ENCODE data around the gene PHEX. TPM values are rescaled to one million over a fixed set of nuclear protein-coding genes. Genes with fewer than 3 reads are reported as not detected.

PHEX gene
- polyA plus RNA-seq, 10 donors = 0.56 to 3.9 (median 0.97) TPM

DNA sequence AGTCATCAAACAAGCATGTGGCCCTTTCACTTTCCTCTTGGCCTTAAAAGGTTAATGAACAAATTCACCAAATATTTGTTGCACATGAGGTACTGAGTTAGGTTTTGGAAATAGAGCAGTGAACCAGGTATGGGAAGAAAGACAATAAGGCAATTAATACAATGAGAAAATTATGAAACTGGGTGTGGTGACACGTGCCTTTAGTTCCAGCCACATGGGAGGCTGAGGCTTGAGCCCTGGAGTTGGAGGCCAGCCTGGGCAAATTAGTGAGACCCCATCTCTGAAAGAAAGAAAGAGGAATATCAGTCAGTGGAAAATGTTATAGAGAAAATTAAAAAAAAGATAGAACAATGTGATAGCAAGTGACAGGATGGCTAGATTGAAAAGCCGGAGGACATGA is 8.1 kb downstream of the PHEX start:
- no peak for DNase-seq

DNA sequence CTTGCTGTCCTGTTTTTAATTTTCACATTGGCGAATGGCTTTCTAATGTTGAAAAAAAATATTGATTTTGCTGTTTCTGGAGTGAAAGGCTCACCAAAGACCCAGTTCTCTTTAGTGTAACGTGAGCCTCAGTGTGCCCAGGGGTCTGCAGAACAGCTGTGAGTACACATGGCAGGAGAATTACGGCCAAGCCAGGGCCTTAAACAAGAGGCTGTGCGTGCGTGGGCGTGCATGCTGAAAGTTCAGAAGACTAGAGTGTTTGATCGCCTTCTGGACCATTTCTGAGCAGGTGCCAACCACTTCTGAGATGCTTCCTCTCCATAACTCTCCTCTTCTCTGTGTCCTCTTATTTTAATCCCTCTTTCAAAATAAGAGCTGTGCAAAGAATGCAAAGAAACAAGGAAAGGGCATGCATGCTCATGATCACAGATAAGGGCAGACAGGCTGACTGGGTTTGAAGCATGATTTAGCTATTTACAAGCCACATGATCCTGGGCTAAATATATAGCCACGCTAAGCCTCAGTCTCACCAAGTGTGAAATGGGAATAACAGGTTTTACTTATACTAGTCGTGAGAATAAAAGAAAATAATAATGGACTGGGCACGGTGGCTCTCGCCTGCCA is 9.9 kb downstream of the PHEX start:
- DNase-seq = peak in 1 of 3 donors; percentile 29

GRCh38 chrX:22043872-22044271 is 11.7 kb downstream of the PHEX start:
- no peak for DNase-seq

GRCh38 chrX:22047468-22047867 is 15.3 kb downstream of the PHEX start:
- peak; percentile 31 to 73 (median 46) for DNase-seq

DNA sequence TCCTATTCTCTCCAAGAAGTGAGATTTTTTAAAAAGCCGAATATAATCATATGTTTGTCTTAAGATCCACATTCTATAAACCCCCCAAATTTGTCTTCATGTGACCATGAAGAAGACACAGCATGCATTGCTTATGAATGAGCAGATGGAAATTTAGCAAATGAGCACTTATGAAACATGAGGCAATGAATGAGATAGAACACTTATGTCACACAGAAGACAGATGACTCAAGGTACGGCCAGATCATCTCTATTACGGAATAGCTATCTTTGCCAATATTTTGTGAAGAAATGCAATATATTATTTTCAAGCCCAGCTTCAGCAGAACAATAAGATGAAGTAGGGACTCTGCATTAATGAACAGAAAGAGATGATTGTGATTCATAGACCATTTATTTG is 21.4 kb downstream of the PHEX start:
- DNase-seq = no peak

- no peak for DNase-seq
These were observed 24.1 kb downstream of the PHEX start for GRCh38 chrX:22056235-22056634.

- no peak for DNase-seq
These were observed 25.5 kb downstream of the PHEX start for GRCh38 chrX:22057667-22058066.

GRCh38 chrX:22059775-22060174 is 27.6 kb downstream of the PHEX start:
- DNase-seq = no peak

GRCh38 chrX:22060415-22061280 is 28.5 kb downstream of the PHEX start:
- no peak for DNase-seq

- no peak for DNase-seq
These were observed 31.2 kb downstream of the PHEX start for GRCh38 chrX:22063284-22063683.

DNA sequence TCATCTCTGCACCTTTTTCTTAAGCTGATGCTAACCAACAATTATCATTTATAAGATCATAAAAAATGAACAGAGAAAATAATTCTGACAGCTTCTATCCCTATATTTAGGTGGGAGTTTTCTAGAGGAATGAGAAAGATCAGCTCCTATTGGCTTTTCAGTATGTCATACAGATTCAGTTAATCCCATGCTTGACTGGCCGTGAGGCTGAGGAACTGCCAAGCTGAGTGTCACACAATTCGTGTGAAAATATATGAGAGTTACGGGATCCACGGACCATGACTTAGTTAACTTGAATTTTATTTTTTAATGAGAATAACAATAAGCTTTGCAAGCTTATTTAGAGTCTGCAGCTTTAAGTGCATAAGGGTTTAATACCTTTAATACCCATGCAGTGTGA is 37.5 kb downstream of the PHEX start:
- DNase-seq = no peak

DNA sequence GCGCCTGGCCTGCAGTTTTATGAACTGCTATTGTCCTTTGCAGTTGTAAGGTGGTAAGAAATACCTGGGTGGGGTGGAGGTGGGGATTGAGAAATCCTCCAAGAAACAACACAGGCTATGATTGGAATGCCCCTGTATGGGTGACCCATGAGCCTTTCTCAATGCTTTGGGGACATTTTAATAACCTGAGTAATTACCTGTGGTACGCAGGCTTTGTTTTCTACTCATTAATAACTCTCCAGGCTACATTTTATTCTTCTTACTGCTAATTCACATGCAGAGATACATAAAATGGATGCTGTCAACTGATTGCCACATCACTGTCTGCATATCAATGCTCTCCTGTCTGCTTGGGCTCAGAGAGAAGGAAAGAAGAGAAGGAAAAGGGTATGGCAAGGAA is 41.8 kb downstream of the PHEX start:
- DNase-seq = no peak

DNA sequence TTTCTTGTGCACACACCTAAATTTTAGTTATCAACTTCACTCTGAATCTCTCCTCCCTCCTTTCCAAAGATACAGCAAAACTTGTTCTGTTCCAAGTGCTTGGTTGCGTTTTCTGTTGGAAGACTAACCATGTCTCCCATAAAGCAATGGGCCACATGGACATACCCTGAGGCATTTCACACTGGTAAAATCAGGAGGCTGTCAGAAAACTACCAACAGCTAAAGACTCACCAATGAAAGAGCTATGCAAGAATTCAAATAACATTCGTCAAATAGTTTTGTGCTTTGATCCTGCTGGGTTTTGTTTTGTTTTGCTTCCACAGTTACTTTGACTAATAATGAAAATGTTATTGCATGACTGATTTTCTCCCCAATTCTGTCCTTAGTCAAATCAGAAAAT is 46.0 kb downstream of the PHEX start:
- no peak for DNase-seq

GRCh38 chrX:22081475-22082092 is 49.5 kb downstream of the PHEX start:
- DNase-seq = no peak

- no peak for DNase-seq
These were observed 53.9 kb downstream of the PHEX start for GRCh38 chrX:22086003-22086402.

GRCh38 chrX:22087011-22087557 is 55.0 kb downstream of the PHEX start:
- DNase-seq = no peak

DNA sequence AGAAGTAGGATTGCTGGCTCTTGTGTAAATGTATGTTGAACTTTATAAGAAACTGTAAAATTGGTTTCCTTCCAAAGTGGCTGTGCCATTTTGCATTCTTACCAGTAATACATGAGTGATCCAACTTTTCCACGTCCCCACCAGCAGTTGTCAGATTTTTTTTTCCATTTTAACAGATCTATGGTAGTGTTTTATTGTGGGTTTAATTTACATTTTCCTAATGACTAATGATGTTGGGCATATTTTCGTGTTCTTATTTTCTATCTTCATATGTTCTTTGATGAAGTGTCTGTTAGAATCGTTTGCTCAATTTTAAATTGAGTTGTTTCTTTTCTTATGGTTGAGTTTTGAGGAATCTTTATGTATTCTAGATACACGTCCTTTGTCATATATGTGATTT is 56.2 kb downstream of the PHEX start:
- DNase-seq = no peak

DNA sequence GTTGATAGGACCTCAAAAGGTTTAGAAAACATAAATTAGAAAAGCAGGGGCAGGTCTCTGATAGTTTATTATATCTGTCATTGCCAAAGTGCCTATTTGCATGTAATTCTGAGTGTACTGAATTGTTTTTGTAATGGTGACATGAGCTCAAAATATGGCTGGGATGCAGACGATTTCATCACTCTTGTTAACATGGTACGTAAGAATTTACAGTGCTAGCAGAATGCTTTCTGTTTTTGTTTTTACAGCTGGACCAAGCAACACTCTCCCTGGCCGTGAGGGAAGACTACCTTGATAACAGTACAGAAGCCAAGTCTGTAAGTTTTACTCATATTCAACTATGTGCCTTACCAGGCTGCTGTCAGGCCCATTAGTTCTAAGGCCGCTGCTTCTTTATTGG is 58.1 kb downstream of the PHEX start:
- DNase-seq = no peak

DNA sequence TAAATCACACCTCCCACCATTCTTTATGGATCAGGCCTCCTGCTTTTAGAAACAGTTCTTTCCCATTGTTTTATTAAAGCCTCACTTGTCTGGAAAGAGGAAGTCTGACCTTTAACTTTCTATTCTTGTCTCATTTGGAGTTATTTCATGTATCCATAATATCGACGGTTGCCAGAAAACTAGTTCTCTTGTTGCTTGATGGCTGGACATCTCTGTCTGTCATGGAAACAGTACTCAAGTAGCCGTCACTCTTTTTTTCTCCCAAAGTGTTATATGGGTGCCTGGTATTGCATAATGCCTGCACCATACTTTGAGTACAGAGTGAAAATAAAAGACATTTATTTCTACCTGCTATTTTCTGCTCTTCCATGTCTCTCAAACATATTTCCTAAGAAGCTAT is 61.4 kb downstream of the PHEX start:
- DNase-seq = no peak

DNA sequence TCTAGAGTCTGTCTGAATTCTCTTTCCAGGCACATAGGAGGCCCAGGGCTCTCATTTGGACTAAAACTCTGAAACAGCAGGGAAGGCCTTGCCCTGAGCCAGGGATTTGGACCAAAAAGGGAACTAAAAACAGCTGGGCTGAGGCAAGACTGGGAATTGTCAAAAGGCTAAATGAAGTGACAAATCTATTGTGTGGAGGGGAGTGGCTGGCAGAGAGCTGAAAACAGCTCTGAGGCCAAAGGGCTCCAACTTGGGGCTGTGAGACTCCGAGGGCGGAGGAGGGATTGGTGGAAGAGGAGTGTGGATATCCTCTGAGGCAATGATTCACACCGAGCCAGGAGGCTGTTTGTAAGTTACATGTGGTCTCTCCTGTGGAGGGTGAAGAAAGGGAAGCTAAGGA is 63.2 kb downstream of the PHEX start:
- peak; percentile 23 to 72 (median 55) for DNase-seq

DNA sequence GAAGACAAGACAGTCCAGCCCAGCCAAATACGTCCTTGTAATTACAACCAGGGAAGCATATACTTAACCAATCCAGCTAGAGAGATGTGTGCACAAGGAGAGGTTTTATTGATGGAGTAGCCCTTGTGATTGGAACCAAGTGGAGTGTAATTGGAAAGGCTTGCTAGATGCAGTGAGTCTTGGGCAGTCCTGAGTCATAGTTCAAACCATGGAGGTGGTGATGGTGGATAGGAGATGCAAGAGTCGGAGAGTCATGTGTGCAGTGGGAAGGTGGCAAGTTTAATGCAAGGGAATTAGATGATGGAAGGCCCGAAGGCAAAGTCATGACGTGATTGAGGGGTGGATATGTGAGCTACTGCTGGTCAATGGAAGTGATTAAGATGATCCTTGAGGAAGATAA is 63.7 kb downstream of the PHEX start:
- DNase-seq = peak in 1 of 3 donors; percentile 51

DNA sequence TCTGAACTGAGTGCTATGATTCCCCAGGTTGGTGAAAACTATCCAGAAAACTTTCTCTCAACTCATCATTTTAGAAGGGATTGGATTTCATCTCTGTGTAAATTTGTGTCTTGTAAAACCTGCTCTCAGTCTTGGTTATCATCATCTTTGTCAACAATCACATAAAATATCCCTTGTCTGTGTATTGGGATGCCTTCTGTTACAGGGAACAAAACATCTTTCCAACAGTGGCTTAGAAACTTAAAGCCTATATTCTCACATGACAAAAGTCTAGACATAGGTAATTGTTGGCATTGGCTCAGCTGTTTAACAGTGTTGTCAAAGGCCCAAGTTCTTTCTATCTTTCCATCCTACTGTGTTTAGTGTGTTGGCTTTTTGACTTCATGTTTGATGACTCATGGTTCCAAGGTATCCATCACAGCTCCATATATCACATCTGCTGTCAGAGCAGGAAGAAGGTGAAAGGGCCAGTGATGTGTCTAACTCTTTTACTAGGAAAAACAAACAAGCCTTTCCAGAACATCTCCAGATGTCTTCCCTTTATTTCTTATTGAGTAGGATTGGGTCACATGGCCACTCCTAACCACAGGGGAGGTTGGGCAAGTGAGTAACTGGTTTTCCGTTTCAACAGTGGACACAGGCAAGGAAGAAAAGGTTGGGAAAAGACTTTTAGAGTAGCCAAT is 65.0 kb downstream of the PHEX start:
- DNase-seq = peak; percentile 51 to 74 (median 71)

All from muscle of back (tissue), 11 donors.